HepG2 (cell line): Measurements from ENCODE around the gene MYH3. TPM values are rescaled to one million over a fixed set of nuclear protein-coding genes. Genes with fewer than 3 reads are reported as not detected.
A peak's percentile ranks its signal among the peaks of the same experiment; 100 is the strongest.

Source experiments
- ASH2L ChIP-seq: fragments of 300-600, 200-600 bp; sonication (generic); IDR thresholded peaks from 2 replicates; pipeline ENCODE4 v1.7.0; 2017; ENCODE audit warnings: low read depth, mild to moderate bottlenecking, moderate library complexity, mixed read lengths, low read length; ENCODE audit not compliant: insufficient read length
- ATF2 ChIP-seq: sonication (generic); formaldehyde crosslinking; IDR thresholded peaks from 2 replicates; pipeline ENCODE4 v1.4.0; 2020; ENCODE audit warnings: missing genetic modification reagents
- CBX1 ChIP-seq: IDR thresholded peaks from one replicate; pipeline ENCODE4 v1.6.1; 2016; ENCODE audit warnings: antibody characterized with exemption, low read depth
- CBX5 ChIP-seq: sonication (generic); formaldehyde crosslinking; IDR thresholded peaks from 2 replicates; pipeline ENCODE4 v1.4.0; 2020; ENCODE audit warnings: missing genetic modification reagents, borderline replicate concordance
- FOXM1 ChIP-seq: sonication (generic); formaldehyde crosslinking; IDR thresholded peaks from 2 replicates; pipeline ENCODE4 v1.5.0; 2020; ENCODE audit warnings: missing genetic modification reagents
- GMEB1 ChIP-seq: sonication (generic); formaldehyde crosslinking; IDR thresholded peaks from 2 replicates; pipeline ENCODE4 v1.5.1; 2020; ENCODE audit warnings: missing genetic modification reagents, mild to moderate bottlenecking, borderline replicate concordance
- GMEB2 ChIP-seq: IDR thresholded peaks from 2 replicates; pipeline ENCODE4 v1.6.1; 2016; ENCODE audit warnings: missing biosample characterization, missing genetic modification reagents, low read depth
- MAFF ChIP-seq: IDR thresholded peaks from 2 replicates; pipeline ENCODE4 v1.6.1; 2011; ENCODE audit warnings: low read depth, low read length, improper control_type of control experiment
- MLLT10 ChIP-seq: sonication (generic); formaldehyde crosslinking; IDR thresholded peaks from 2 replicates; pipeline ENCODE4 v1.4.0; 2020; ENCODE audit warnings: missing genetic modification reagents
- MTA1 ChIP-seq: sonication (generic); formaldehyde crosslinking; IDR thresholded peaks from 2 replicates; pipeline ENCODE4 v1.4.0; 2020; ENCODE audit warnings: missing genetic modification reagents, mild to moderate bottlenecking, borderline replicate concordance
- MXD4 ChIP-seq: IDR thresholded peaks from 2 replicates; pipeline ENCODE4 v1.6.1; 2016; ENCODE audit warnings: mild to moderate bottlenecking, missing biosample characterization, missing genetic modification reagents
- NFE2L1 ChIP-seq: sonication (generic); formaldehyde crosslinking; IDR thresholded peaks from 2 replicates; pipeline ENCODE4 v1.4.0; 2020; ENCODE audit warnings: missing genetic modification reagents, mild to moderate bottlenecking, borderline replicate concordance
- POLR2AphosphoS2 ChIP-seq: IDR thresholded peaks from 2 replicates; pipeline ENCODE4 v1.6.1; 2011; ENCODE audit warnings: low read depth, low read length, improper control_type of control experiment
- STAT6 ChIP-seq: sonication (generic); formaldehyde crosslinking; IDR thresholded peaks from 2 replicates; pipeline ENCODE4 v1.4.0; 2020; ENCODE audit warnings: missing genetic modification reagents, mild to moderate bottlenecking, borderline replicate concordance
- YY1 ChIP-seq: IDR thresholded peaks from 2 replicates; pipeline ENCODE4 v1.6.1; 2011; ENCODE audit warnings: low read length, low read depth, moderate library complexity, mild to moderate bottlenecking; ENCODE audit not compliant: insufficient read depth, insufficient replicate concordance
- ZIK1 ChIP-seq: sonication (generic); formaldehyde crosslinking; IDR thresholded peaks from 2 replicates; pipeline ENCODE4 v1.5.0; 2020; ENCODE audit warnings: mild to moderate bottlenecking, low read depth, missing genetic modification reagents, borderline replicate concordance
- ZMAT5 ChIP-seq: sonication (generic); formaldehyde crosslinking; IDR thresholded peaks from 2 replicates; pipeline ENCODE4 v1.5.0; 2020; ENCODE audit warnings: mild to moderate bottlenecking, low read depth, missing genetic modification reagents, borderline replicate concordance
- ZNF329 ChIP-seq: sonication (generic); formaldehyde crosslinking; IDR thresholded peaks from 2 replicates; pipeline ENCODE4 v1.9.0; 2021; ENCODE audit warnings: low read depth, mild to moderate bottlenecking, missing genetic modification reagents
- ZNF605 ChIP-seq: sonication (generic); formaldehyde crosslinking; IDR thresholded peaks from 2 replicates; pipeline ENCODE4 v1.8.0; 2022; ENCODE audit warnings: mild to moderate bottlenecking, missing genetic modification reagents
- ZNF883 ChIP-seq: sonication (generic); formaldehyde crosslinking; IDR thresholded peaks from 2 replicates; pipeline ENCODE4 v1.5.1; 2020; ENCODE audit warnings: mild to moderate bottlenecking, missing genetic modification reagents; ENCODE audit errors: not compliant biosample characterization
- polyA plus RNA-seq, 8 experiments: library from polyadenylated mRNA; depleted of rRNA in 3 of 8; stranded (reverse) in 7 of 8; unstranded in 1 of 8; fragments of >200 nt; fragmentation: Illumina TruSeq in 4 of 8; extraction: Trizol in 4 of 8; gene quantifications; 2 replicates each; pipeline versions ENCODE4 v1.2.1 to v1.2.3, GENCODE V29; 2011 to 2016; ENCODE audit warnings: low read depth in 4 of 8, missing spikeins in 1 of 8, mixed read lengths in 1 of 8; ENCODE audit not compliant: insufficient read depth in 1 of 8
- total RNA-seq, 5 experiments: library from RNA; depleted of rRNA; stranded (reverse); fragments of >200 nt; fragmentation: Illumina TruSeq; extraction: Trizol; gene quantifications; 2 replicates each; pipeline ENCODE4 v1.2.3, GENCODE V29; 2016; ENCODE audit warnings: low read depth in 1 of 5

MYH3 gene
- total and polyA plus RNA-seq, 2 of the 13 experiments (the other 11 are each of a cell fraction or from before 2014, with no cell fraction given): 2.5 to 4.5 TPM

GRCh38 chr17:10697092-10698081 lies 40.3 kb upstream of the MYH3 start, which contains the start of the genes ADPRM and SCO1 (continued):
- TF ChIP-seq ZMAT5 (CRISPR knock-in tag) (no peak), MTA1 (CRISPR knock-in tag) (peak; percentile 85; the same call in 1 of the 2 replicates), ZNF329 (no peak), STAT6 (CRISPR knock-in tag) (no peak), CBX5 (CRISPR knock-in tag) (peak; percentile 67; the same call in 1 of the 2 replicates), GMEB2 (CRISPR knock-in tag) (no peak), YY1 (peak; percentile 80), ZIK1 (no peak; the same call in 1 of the 2 replicates), ZNF605 (CRISPR knock-in tag) (peak; percentile 58; the same call in 1 of the 2 replicates), FOXM1 (CRISPR knock-in tag) (peak; percentile 80; the same call in 1 of the 2 replicates), ZNF883 (CRISPR knock-in tag) (peak; percentile 2), GMEB1 (peak; percentile 70; the same call in 1 of the 2 replicates), ASH2L (peak; percentile 94), POLR2AphosphoS2 (no peak), ATF2 (peak; percentile 86), MAFF (no peak), MXD4 (CRISPR knock-in tag) (peak; percentile 81), NFE2L1 (CRISPR knock-in tag) (no peak), CBX1 (peak; percentile 77), MLLT10 (peak; percentile 38; the same call in 1 of the 2 replicates)
